ENCODE results near the gene GPS1.

DNA sequence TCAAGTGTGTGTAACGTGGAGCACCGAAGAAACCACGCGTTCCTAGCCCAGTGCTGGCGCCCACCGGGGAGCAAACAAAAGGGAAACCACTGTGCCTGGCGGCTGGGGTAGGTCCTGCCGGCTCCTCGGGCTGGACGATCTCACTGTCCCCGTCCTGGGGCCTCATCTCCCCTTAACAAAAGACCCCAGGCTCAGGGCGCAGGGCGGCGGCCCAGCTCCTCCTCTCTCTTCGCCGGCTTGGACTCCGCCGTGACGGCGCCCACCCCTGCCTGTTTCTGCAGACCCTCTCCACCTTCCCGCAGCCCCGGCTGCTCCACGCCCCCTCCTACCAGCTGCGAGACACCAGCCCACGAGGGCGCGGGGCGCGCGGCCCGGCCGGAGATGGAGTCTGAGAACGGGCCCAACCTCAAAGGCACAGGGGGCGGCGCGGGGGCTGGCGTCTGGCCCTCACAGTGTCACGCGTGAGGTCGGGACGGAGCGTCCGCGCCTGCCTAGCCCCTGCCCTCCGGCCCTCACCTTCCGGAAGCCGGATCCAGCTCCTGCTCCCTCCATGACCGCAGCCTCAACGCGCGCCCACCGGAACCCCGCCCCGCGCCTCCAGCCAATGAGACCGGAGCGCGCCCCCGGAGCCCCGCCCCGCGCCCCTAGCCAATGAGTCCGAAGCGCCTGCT is 29.3 kb upstream of the GPS1 start, which contains the start of gene CENPX:
- TF ChIP-seq, protein P1, sequence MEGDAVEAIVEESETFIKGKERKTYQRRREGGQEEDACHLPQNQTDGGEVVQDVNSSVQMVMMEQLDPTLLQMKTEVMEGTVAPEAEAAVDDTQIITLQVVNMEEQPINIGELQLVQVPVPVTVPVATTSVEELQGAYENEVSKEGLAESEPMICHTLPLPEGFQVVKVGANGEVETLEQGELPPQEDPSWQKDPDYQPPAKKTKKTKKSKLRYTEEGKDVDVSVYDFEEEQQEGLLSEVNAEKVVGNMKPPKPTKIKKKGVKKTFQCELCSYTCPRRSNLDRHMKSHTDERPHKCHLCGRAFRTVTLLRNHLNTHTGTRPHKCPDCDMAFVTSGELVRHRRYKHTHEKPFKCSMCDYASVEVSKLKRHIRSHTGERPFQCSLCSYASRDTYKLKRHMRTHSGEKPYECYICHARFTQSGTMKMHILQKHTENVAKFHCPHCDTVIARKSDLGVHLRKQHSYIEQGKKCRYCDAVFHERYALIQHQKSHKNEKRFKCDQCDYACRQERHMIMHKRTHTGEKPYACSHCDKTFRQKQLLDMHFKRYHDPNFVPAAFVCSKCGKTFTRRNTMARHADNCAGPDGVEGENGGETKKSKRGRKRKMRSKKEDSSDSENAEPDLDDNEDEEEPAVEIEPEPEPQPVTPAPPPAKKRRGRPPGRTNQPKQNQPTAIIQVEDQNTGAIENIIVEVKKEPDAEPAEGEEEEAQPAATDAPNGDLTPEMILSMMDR (IDR thresholded peaks at IDR 0.05; ENCODE audit: insufficient read depth, low read depth, low read length): no peak
- no peak for TF ChIP-seq EZH2 (IDR thresholded peaks at IDR 0.05; ENCODE audit: insufficient read depth, low read length)
